K562 (cell line): ENCODE results near the gene FLAD1. TPM values are rescaled to one million over a fixed set of nuclear protein-coding genes. Genes with fewer than 3 reads are reported as not detected.

ENCODE experiments used
- BRD4 ChIP-seq: fragments of 200-600 bp; sonication (generic); IDR thresholded peaks from 2 replicates; pipeline ENCODE4 v1.6.1; 2017; ENCODE audit warnings: inconsistent platforms
- DLX4 ChIP-seq: fragments of 250-450 bp; sonication (Bioruptor Pico); IDR thresholded peaks from 2 replicates; pipeline ENCODE4 v1.6.1; 2021; ENCODE audit warnings: mild to moderate bottlenecking
- GABPA ChIP-seq: fragments of 200-800 bp; sonication (Bioruptor generic); conservative IDR thresholded peaks from 2 replicates; pipeline ENCODE4 v1.6.1; 2016; ENCODE audit warnings: low read depth, missing genetic modification characterization, missing compliant biosample characterization
- IFI16 ChIP-seq: fragments of 250-450 bp; sonication (Bioruptor Pico); IDR thresholded peaks from 2 replicates; pipeline ENCODE4 v2.1.2; 2022; ENCODE audit warnings: mild to moderate bottlenecking, inconsistent platforms
- MAFG ChIP-seq: fragments of 450-650 bp; conservative IDR thresholded peaks from 2 replicates; pipeline ENCODE4 v1.6.1; 2016; ENCODE audit warnings: missing genetic modification characterization, missing compliant biosample characterization
- MXD1 ChIP-seq: fragments of 250-450 bp; sonication (Bioruptor Pico); IDR thresholded peaks from 2 replicates; pipeline ENCODE4 v1.8.0; 2021; ENCODE audit warnings: borderline replicate concordance, mild to moderate bottlenecking, moderate library complexity; ENCODE audit not compliant: poor library complexity, severe bottlenecking
- PRMT5 ChIP-seq: sonication (generic); formaldehyde crosslinking; IDR thresholded peaks from 2 replicates; pipeline ENCODE4 v1.5.0; 2020; ENCODE audit warnings: missing genetic modification reagents
- RBFOX2 ChIP-seq: fragments of 200-400 bp; formaldehyde crosslinking; IDR thresholded peaks from 2 replicates; pipeline ENCODE4 v1.6.1; 2017; ENCODE audit warnings: low read depth, mild to moderate bottlenecking, low read length, moderate library complexity
- SIN3A ChIP-seq, 2 experiments: fragments of 150-350 bp in 1 of 2; IDR thresholded peaks; 2 replicates each; pipeline ENCODE4 v1.6.1; 2011 to 2016; ENCODE audit warnings: borderline replicate concordance in 2 of 2, low read depth in 2 of 2, low read length in 2 of 2, mild to moderate bottlenecking in 2 of 2, moderate library complexity in 2 of 2; ENCODE audit not compliant: control insufficient read depth in 1 of 2
- SPI1 ChIP-seq: IDR thresholded peaks from 2 replicates; pipeline ENCODE4 v1.6.1; 2011; ENCODE audit warnings: low read depth, low read length, control low read depth, borderline replicate concordance
- STAG1 ChIP-seq: sonication (generic); formaldehyde crosslinking; IDR thresholded peaks from 2 replicates; pipeline ENCODE4 v1.5.0; 2020; ENCODE audit warnings: missing genetic modification reagents, borderline replicate concordance
- TGIF2 ChIP-seq: sonication (generic); formaldehyde crosslinking; IDR thresholded peaks from 2 replicates; pipeline ENCODE4 v1.8.1; 2022; ENCODE audit warnings: mild to moderate bottlenecking, missing genetic modification reagents, moderate library complexity
- U2AF1 ChIP-seq: fragments of 200-400 bp; formaldehyde crosslinking; optimal IDR thresholded peaks from 2 replicates; pipeline ENCODE3; 2017; ENCODE audit warnings: mild to moderate bottlenecking, low read depth, low read length, moderate library complexity
- ZNF277 ChIP-seq: fragments of 250-450 bp; sonication (Bioruptor Pico); IDR thresholded peaks from 2 replicates; pipeline ENCODE4 v1.8.0; 2022; ENCODE audit warnings: inconsistent platforms, mild to moderate bottlenecking, moderate library complexity, borderline replicate concordance
- ZNF407 ChIP-seq: fragments of 450-650 bp; IDR thresholded peaks from 2 replicates; pipeline ENCODE4 v1.6.1; 2016; ENCODE audit warnings: low read depth
- polyA plus RNA-seq, 8 experiments: library from polyadenylated mRNA; depleted of rRNA in 4 of 8; stranded (reverse) in 5 of 8; unstranded in 3 of 8; fragments of >200 nt; fragmentation: Nextera tagmentation in 2 of 8; fragmentation: Illumina TruSeq in 1 of 8; extraction: Ambion mirVana in 2 of 8; extraction: Trizol in 1 of 8; gene quantifications; 2 replicates each; pipeline versions ENCODE4 v1.2.1 to v1.2.3, GENCODE V29; 2011 to 2014; ENCODE audit warnings: inconsistent platforms in 1 of 8, missing spikeins in 1 of 8
- total RNA-seq, 7 experiments: library from RNA; depleted of rRNA in 6 of 7; stranded (reverse); fragments of >200 nt in 6 of 7; fragmentation: Illumina TruSeq in 2 of 7; extraction: Trizol in 2 of 7; gene quantifications; 2 replicates each; pipeline versions ENCODE4 v1.2.1 to v1.2.3, GENCODE V29; 2011 to 2021; ENCODE audit warnings: low replicate concordance in 1 of 7

The FLAD1 gene
- total and polyA plus RNA-seq, 9 of the 15 experiments (the other 6 are each of a cell fraction or from before 2014, with no cell fraction given): 24.9 to 85.8 (median 67.0) TPM

- TF ChIP-seq DLX4: no peak
- peak; percentile 58 for TF ChIP-seq MXD1 (CRISPR knock-in tag)
- no peak for TF ChIP-seq SPI1
- TF ChIP-seq IFI16 (CRISPR knock-in tag): no peak
- TF ChIP-seq U2AF1: no peak
- no peak for TF ChIP-seq ZNF407
- peak; percentile 3; the same call in 1 of the 2 replicates for TF ChIP-seq GABPA (tag)
- TF ChIP-seq BRD4: no peak
- TF ChIP-seq MAFG (tag): no peak
- peak in 1 of 2 experiments; percentile 67; a peak in 1 of 4 replicates for TF ChIP-seq SIN3A (IDR thresholded peaks at IDR 0.05; ENCODE audit: borderline replicate concordance in 2 of 2, control insufficient read depth in 1 of 2, low read depth in 2 of 2, low read length in 2 of 2)
- peak; percentile 81 for TF ChIP-seq RBFOX2
- TF ChIP-seq ZNF277 (CRISPR knock-in tag): no peak
- TF ChIP-seq STAG1 (CRISPR knock-in tag): peak; percentile 25; the same call in 1 of the 2 replicates
- no peak for TF ChIP-seq PRMT5 (CRISPR knock-in tag)
- peak; percentile 18; the same call in 1 of the 2 replicates for TF ChIP-seq TGIF2 (CRISPR knock-in tag)
Observed at GRCh38 chr1:154999571-155000410, 16.6 kb downstream of the FLAD1 start (continued).
